Brain microvascular endothelial cell (primary cell): ENCODE data around the gene CIAPIN1.

ENCODE experiments used
- DNase-seq: peaks from one replicate; pipeline ENCODE4 v3.0.0-alpha.2; 2020
- H3K27ac ChIP-seq: fragments of 250-450 bp; sonication (Bioruptor Pico); 2 replicates; pipeline ENCODE4 v1.5.1; 2020; ENCODE audit warnings: mild to moderate bottlenecking, moderate library complexity
- H3K27me3 ChIP-seq: fragments of 250-450 bp; sonication (Bioruptor Pico); replicated peaks from 2 replicates; pipeline ENCODE4 v1.5.1; 2020; ENCODE audit warnings: mild to moderate bottlenecking
- H3K36me3 ChIP-seq: fragments of 250-450 bp; sonication (Bioruptor Pico); replicated peaks from 2 replicates; pipeline ENCODE4 v1.5.1; 2020; ENCODE audit warnings: mild to moderate bottlenecking
- H3K4me3 ChIP-seq: 2 replicates; pipeline ENCODE4 v1.5.1; 2011; ENCODE audit warnings: low read depth, mild to moderate bottlenecking, control low read depth, low read length, moderate library complexity
- CTCF ChIP-seq: IDR thresholded peaks from 2 replicates; pipeline ENCODE4 v1.5.1; 2011; ENCODE audit warnings: low read depth, mild to moderate bottlenecking, moderate library complexity, low read length, control low read depth, inconsistent platforms; ENCODE audit errors: missing control alignments
- in situ Hi-C: cut with HindIII; loops from 2 replicates; pipeline ENCODE4 v1.10.0; 2017; ENCODE audit warnings: low sequenced_read_pairs, low pct_ligation_motif_present

Gene CIAPIN1

GRCh38 chr16:57409065-57409464 is 38.1 kb downstream of the CIAPIN1 start:
- Histone ChIP-seq H3K4me3 (no peak overlapping the region), H3K27me3 (no peaks in the 10 kb centered on the region), H3K27ac (no peak overlapping the region), H3K36me3 (no peaks in the 10 kb centered on the region)
- no peak for TF ChIP-seq CTCF
- no peak for DNase-seq
- in situ Hi-C loops = no loop called here

GRCh38 chr16:57407521-57408353 is 39.4 kb downstream of the CIAPIN1 start:
- H3K36me3 ChIP-seq = no peaks in the 10 kb centered on the region
- DNase-seq = no peak
- H3K4me3 ChIP-seq = no peak overlapping the region
- H3K27me3 ChIP-seq = no peaks in the 10 kb centered on the region
- no peak for TF ChIP-seq CTCF
- no peak overlapping the region for H3K27ac ChIP-seq
- in situ Hi-C loops = no loop called here

- no peak overlapping the region for H3K27ac ChIP-seq
- DNase-seq = no peak
- in situ Hi-C loops = no loop called here
- H3K4me3 ChIP-seq = no peak overlapping the region
- H3K36me3 ChIP-seq = no peaks in the 10 kb centered on the region
- H3K27me3 ChIP-seq = no peaks in the 10 kb centered on the region
- TF ChIP-seq CTCF = no peak
Observed at GRCh38 chr16:57406881-57407280, 40.3 kb downstream of the CIAPIN1 start.

GRCh38 chr16:57405097-57405496 is 42.1 kb downstream of the CIAPIN1 start:
- in situ Hi-C loops = no loop called here
- no peak for DNase-seq
- Histone ChIP-seq H3K27ac (no peak overlapping the region), H3K27me3 (no peaks in the 10 kb centered on the region), H3K36me3 (no peaks in the 10 kb centered on the region), H3K4me3 (no peak overlapping the region)
- TF ChIP-seq CTCF = no peak

- no peak for DNase-seq
- Histone ChIP-seq H3K4me3 (no peak within 1 kb of the TSS), H3K36me3 (no peaks in the 10 kb centered on the region), H3K27ac (no peak within 1 kb of the TSS), H3K27me3 (no peaks in the 10 kb centered on the region)
- no peak for TF ChIP-seq CTCF
- in situ Hi-C loops = no loop called here
Observed at GRCh38 chr16:57403965-57404817, 43.0 kb downstream of the CIAPIN1 start, which contains the start of gene CCL17. Gene CCL17 (plus strand): TSS chr16:57404767. CDS start chr16:57413933, 9,166 bp downstream.
